Measurements from ENCODE around the gene ROPN1B. TPM values are rescaled to one million over a fixed set of nuclear protein-coding genes. Genes with fewer than 3 reads are reported as not detected.

The ROPN1B gene
- total RNA-seq = not detected in 2 replicates

GRCh38 chr3:125968701-125969592, at the start of gene ROPN1B:
Gene ROPN1B, plus strand, starts transcription at chr3:125969178. Its CDS starts 2,877 bp downstream, at chr3:125972055.

Other genes starting within 250 kb of the ROPN1B start
- 46.8 and 54.5 TPM in 2 replicates for gene SLC41A3, start 114.9 kb downstream of the ROPN1B start, total RNA-seq
- gene ALDH1L1, start 211.4 kb downstream of the ROPN1B start, total RNA-seq = 1.0 and 21.5 TPM in 2 replicates